ENCODE results near the gene THAP4.
A peak's percentile ranks its signal among the peaks of the same experiment; 100 is the strongest.

Gene THAP4

DNA sequence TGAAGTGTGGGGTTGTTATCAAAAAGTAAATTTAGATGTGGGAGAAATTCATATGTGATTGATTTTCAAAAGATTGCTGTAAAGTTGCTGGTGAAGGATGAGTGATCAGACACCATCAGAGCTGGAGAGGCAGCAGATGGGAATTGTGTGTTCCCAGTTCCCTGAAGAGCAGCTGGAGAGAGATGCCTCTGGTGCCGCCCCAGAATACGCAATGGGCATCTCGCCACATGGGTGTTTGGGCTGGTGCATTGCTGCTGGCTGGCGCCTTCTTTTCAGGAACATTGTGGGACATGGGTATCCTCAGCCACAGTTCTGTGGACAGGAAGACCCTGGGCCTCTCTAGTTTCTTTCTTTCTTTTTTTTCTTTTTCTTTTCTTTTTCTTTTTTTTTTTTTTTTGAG is 12.4 kb upstream of the THAP4 start:
- no peak for TF ChIP-seq POLR2AphosphoS5 (IDR thresholded peaks at IDR 0.05; ENCODE audit: borderline replicate concordance, low read depth, low read length)
- TF ChIP-seq EZH2 (IDR thresholded peaks at IDR 0.05) = no peak
- TF ChIP-seq FOXP2 (optimal IDR thresholded peaks at IDR 0.05; ENCODE audit: control extremely low read depth, extremely low read length, insufficient read depth) = no peak
- no peak overlapping the region for H3K27ac ChIP-seq
- H3K4me3 ChIP-seq = no peak overlapping the region
- no peaks in the 10 kb centered on the region for H3K9me3 ChIP-seq (ENCODE audit: low read depth, low read length)
- no peak overlapping the region for H3K9ac ChIP-seq (ENCODE audit: insufficient read length)
- peaks cover 17% of the 10 kb centered on the region; the same call in 1 of the 2 replicates for H3K36me3 ChIP-seq (ENCODE audit: insufficient read depth, low read length)
- no peak for DNase-seq (ENCODE audit: low read depth, low spot score)

DNA sequence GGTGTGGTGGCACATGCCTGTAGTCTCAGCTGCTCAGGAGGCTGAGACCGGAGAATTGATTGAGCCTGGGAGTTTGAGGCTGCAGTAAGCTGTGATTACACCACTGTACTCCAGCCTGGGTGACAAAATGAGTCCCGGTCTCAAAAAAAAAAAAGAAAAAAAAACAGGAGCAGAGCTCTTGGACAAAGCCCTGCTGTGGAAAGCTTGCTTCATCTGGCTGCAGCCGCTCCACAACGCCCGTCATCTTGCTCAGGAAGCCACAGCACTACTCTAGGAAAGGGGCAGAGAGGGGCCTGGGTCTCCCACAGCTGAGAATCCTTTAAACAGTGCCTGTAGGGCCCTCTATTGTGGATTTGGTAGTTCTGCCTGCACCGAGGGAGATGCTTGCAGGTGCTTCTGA is 11.5 kb upstream of the THAP4 start:
- TF ChIP-seq EZH2 (IDR thresholded peaks at IDR 0.05) (no peak), FOXP2 (optimal IDR thresholded peaks at IDR 0.05; ENCODE audit: control extremely low read depth, extremely low read length, insufficient read depth) (no peak), POLR2AphosphoS5 (IDR thresholded peaks at IDR 0.05; ENCODE audit: borderline replicate concordance, low read depth, low read length) (no peak)
- Histone ChIP-seq H3K4me3 (no peak overlapping the region), H3K36me3 (ENCODE audit: insufficient read depth, low read length) (peaks cover 17% of the 10 kb centered on the region; the same call in 1 of the 2 replicates), H3K9me3 (ENCODE audit: low read depth, low read length) (no peaks in the 10 kb centered on the region), H3K27ac (no peak overlapping the region), H3K9ac (ENCODE audit: insufficient read length) (no peak overlapping the region)
- no peak for DNase-seq (ENCODE audit: low read depth, low spot score)

DNA sequence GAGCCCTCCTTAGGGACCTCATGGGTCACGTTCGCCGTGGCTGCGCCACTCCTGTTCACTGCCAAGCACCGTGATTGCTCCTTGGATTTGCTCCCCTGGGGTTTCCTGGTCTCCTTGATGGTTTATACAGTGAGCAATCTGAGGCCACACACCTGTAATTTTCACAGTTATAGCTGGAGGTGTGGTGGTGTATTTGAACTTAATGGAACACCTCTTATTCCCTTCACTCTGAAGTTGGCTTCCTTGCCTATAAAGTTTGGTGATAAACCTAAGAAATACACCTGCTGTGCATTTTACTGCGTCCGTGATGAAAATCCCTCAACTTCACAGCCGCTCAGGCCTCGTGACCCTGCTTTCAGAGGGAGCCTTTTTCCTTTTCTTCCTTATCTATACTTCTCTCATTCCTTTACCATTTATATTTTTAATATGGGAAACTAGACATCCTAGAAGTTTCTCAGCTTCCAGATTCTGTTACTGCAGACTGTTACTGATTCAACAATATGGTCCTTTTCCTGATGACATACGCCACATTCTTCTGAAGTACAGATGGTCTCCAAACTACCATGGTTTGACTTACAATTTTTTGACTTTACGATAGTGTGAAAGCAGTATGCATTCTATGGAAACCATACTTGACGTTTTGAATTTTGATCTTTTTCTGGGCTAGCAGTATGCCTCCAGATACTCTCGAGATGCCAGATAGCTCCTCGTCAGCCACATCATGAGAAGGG is 9.1 kb upstream of the THAP4 start:
- no peak for TF ChIP-seq FOXP2 (optimal IDR thresholded peaks at IDR 0.05; ENCODE audit: control extremely low read depth, extremely low read length, insufficient read depth)
- Histone ChIP-seq H3K4me3 (no peak overlapping the region), H3K9me3 (ENCODE audit: low read depth, low read length) (no peaks in the 10 kb centered on the region), H3K27ac (no peak overlapping the region), H3K9ac (ENCODE audit: insufficient read length) (no peak overlapping the region), H3K36me3 (ENCODE audit: insufficient read depth, low read length) (peaks cover under 1% of the 10 kb centered on the region; the same call in 1 of the 2 replicates)
- DNase-seq (ENCODE audit: low read depth, low spot score) = no peak

DNA sequence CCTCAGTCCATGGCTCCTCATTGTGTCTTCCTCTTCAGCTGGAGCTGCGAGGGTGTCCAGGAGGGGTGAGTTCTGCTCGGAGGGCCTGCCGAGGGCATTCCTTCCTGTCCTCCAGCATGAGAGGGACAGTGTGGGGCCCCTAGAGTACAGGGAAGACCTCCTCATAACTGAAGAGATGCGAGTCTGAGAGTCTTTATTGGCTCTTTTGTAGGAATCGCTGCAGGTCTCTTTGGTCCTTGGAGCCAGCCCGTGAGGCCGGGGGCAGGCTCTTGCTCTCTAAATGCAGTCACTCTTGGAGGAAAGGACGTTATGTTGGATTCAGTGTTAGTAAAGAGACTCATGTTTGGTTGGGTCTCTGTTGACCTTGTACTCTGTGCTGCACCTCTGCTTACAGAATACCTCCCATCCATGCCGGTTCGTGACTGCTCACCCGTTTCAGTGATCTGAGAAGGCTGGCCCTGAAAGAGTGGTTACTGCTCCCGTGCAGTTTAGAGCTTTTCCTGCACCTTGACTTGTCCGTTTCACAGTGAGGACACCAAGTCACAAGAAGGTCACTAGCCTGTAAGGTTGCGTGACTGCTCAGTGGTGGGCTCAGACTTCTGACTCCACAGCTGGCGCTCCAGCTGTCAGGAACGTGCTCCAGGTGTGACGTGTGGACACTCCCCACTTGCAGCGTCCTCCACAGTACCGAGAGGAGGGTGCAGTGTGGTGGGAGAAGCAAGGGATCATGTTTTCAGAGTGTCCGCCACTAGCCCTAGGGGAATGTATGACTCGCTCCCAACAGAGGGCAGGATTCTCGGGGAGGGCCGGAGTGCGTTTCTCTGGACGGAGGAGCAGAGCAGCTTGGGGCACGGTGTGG is 8.3 kb upstream of the THAP4 start:
- no peak for DNase-seq (ENCODE audit: low read depth, low spot score)
- Histone ChIP-seq H3K4me3 (no peak overlapping the region), H3K27ac (no peak overlapping the region), H3K9ac (ENCODE audit: insufficient read length) (no peak overlapping the region), H3K9me3 (ENCODE audit: low read depth, low read length) (no peaks in the 10 kb centered on the region), H3K36me3 (ENCODE audit: insufficient read depth, low read length) (no peaks in the 10 kb centered on the region)
- TF ChIP-seq FOXP2 (optimal IDR thresholded peaks at IDR 0.05; ENCODE audit: control extremely low read depth, extremely low read length, insufficient read depth) = no peak
- no peak for TF ChIP-seq EZH2 (IDR thresholded peaks at IDR 0.05)
- no peak for TF ChIP-seq POLR2AphosphoS5 (IDR thresholded peaks at IDR 0.05; ENCODE audit: borderline replicate concordance, low read depth, low read length)

DNA sequence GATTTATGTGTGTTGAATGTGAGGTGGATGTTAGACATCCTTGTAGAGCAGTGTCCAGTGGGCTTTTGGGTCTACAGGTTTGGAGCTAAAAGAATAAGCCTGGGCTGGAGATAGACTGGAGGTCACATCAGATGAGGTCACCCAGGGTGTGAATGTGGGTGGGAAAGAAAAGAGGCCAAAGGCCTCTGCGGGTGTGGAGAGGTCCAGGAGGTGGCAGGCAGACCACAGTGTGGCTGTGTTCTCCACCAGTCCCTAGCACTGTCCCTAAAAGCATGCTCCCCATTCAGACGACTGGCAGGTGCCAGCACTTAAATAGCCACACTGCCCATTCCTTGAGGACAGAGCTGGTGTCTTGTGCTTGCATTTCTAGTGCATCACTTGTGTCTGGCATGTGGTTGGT is 4.7 kb upstream of the THAP4 start:
- H3K9me3 ChIP-seq (ENCODE audit: low read depth, low read length) = no peaks in the 10 kb centered on the region
- TF ChIP-seq POLR2AphosphoS5 (IDR thresholded peaks at IDR 0.05; ENCODE audit: borderline replicate concordance, low read depth, low read length) (no peak), FOXP2 (optimal IDR thresholded peaks at IDR 0.05; ENCODE audit: control extremely low read depth, extremely low read length, insufficient read depth) (no peak), EZH2 (IDR thresholded peaks at IDR 0.05) (no peak)
- peak overlapping the region; percentile 78; the same call in 1 of the 2 replicates for H3K27ac ChIP-seq
- no peak for DNase-seq (ENCODE audit: low read depth, low spot score)
- H3K4me3 ChIP-seq = no peak overlapping the region
- peaks cover 10% of the 10 kb centered on the region for H3K36me3 ChIP-seq (ENCODE audit: insufficient read depth, low read length)
- no peak overlapping the region for H3K9ac ChIP-seq (ENCODE audit: insufficient read length)

DNA sequence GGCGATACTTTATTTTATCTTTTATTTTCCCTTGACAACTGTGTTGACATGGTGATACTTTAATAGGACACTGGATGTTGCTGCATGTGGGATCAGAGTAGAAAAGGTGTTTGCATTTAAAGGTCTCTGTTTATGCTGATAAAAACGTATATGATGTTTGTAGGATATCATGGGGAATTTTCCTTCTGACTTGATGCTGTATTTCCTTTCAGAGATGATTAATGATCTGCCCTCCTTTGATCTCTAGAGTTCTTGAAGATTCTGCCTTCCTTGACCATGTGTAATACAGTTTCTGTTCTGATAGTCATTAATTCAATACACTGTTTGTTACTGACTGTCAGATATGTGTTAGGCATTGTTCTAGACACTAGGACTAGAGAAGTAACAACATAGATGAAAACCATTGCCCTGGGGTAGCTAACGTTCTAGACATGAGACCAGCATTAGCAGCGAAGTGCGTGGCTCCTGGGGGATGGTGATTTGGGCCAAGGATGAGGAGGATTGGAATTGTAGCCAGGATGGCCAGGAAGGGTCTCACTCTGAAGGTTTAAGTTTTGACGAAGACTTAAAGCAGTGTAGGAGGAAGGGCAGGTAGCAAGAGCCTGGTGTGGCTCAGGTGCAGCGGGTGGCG is 3.3 kb upstream of the THAP4 start:
- Histone ChIP-seq H3K9me3 (ENCODE audit: low read depth, low read length) (no peaks in the 10 kb centered on the region), H3K27ac (no peak overlapping the region), H3K9ac (ENCODE audit: insufficient read length) (no peak overlapping the region), H3K4me3 (no peak overlapping the region), H3K36me3 (ENCODE audit: insufficient read depth, low read length) (peaks cover 10% of the 10 kb centered on the region)
- DNase-seq (ENCODE audit: low read depth, low spot score) = no peak
- TF ChIP-seq EZH2 (IDR thresholded peaks at IDR 0.05) (no peak), POLR2AphosphoS5 (IDR thresholded peaks at IDR 0.05; ENCODE audit: borderline replicate concordance, low read depth, low read length) (no peak), FOXP2 (optimal IDR thresholded peaks at IDR 0.05; ENCODE audit: control extremely low read depth, extremely low read length, insufficient read depth) (no peak)

DNA sequence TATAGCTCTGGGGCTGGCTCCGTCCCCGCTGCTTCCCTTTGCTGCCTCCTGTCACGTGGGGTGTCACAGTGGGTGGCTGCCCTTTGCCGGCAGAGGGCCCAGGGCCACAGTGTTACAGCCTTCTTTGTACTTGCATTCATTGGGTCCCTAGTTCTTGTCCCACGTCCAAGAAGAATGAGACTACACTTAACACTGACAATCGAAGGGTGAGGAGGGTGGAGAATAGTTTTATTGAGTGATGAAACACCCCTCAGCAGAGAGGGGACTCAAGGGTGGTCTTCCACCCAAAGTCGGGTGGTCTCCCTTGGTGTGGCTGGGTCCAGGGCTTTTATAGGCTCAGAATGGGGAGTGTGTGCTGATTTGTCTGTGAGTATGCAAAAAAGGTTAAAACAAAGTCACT is 2.4 kb upstream of the THAP4 start:
- no peak overlapping the region for H3K27ac ChIP-seq
- no peak overlapping the region for H3K9ac ChIP-seq (ENCODE audit: insufficient read length)
- H3K9me3 ChIP-seq (ENCODE audit: low read depth, low read length) = no peaks in the 10 kb centered on the region
- no peak for DNase-seq (ENCODE audit: low read depth, low spot score)
- peaks cover 15% of the 10 kb centered on the region for H3K36me3 ChIP-seq (ENCODE audit: insufficient read depth, low read length)
- H3K4me3 ChIP-seq = no peak overlapping the region
- no peak for TF ChIP-seq FOXP2 (optimal IDR thresholded peaks at IDR 0.05; ENCODE audit: control extremely low read depth, extremely low read length, insufficient read depth)
- TF ChIP-seq EZH2 (IDR thresholded peaks at IDR 0.05) = no peak
- no peak for TF ChIP-seq POLR2AphosphoS5 (IDR thresholded peaks at IDR 0.05; ENCODE audit: borderline replicate concordance, low read depth, low read length)

DNA sequence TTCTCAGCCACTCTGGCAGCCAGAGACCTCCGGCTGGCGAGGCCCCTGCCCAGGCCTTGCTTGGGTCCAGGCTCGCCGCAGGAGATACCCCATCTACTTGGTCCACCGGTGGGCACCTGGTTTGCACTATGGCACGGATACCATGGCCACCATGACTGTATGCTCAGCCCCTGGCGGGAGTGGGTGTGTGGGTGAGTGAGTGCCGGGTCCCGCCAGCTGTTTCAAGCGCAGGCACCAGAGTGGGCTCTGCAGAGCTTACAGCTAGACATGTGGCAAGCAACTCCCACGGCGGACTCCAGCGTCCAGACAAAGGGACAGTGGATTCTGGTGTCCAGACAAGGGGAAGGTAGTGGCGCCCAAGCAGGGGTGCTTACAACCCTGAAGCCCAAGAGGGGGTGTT is 2.0 kb upstream of the THAP4 start:
- Histone ChIP-seq H3K9ac (ENCODE audit: insufficient read length) (no peak overlapping the region), H3K27ac (no peak overlapping the region), H3K4me3 (peak overlapping the region; percentile 96), H3K9me3 (ENCODE audit: low read depth, low read length) (no peaks in the 10 kb centered on the region), H3K36me3 (ENCODE audit: insufficient read depth, low read length) (peaks cover 19% of the 10 kb centered on the region)
- no peak for DNase-seq (ENCODE audit: low read depth, low spot score)
- TF ChIP-seq POLR2AphosphoS5 (IDR thresholded peaks at IDR 0.05; ENCODE audit: borderline replicate concordance, low read depth, low read length) (no peak), FOXP2 (optimal IDR thresholded peaks at IDR 0.05; ENCODE audit: control extremely low read depth, extremely low read length, insufficient read depth) (no peak), EZH2 (IDR thresholded peaks at IDR 0.05) (no peak)

Data from SK-N-MC (cell line).